HG03064 (cell line): ENCODE measurements around the gene KCNIP4.

ENCODE experiments used
- ATAC-seq: cut with Tn5 transposase; IDR thresholded peaks from one replicate; pipeline ENCODE4 v1.9.1; 2021; ENCODE audit warnings: low read depth; ENCODE audit not compliant: unreplicated experiment

The KCNIP4 gene

DNA sequence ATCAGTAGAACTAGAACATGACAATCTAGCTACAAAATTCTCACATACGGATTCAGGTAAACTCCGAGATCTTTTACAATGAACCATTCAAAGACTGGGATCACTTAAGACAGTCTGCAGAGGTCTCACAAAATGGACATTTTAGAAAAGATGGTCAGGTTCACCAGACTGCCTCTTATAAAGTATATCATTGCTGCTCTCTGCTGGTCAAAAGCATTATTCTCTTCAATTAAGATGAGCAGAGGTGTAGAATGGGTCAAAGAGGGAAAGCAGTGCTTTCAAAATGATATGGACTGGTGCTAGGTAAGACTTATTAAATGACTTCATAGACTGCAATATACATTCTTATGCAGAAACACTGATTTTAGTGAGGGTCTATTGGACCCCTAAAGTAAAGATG, 813.6 kb downstream of the KCNIP4 start:
- no peak for ATAC-seq

DNA sequence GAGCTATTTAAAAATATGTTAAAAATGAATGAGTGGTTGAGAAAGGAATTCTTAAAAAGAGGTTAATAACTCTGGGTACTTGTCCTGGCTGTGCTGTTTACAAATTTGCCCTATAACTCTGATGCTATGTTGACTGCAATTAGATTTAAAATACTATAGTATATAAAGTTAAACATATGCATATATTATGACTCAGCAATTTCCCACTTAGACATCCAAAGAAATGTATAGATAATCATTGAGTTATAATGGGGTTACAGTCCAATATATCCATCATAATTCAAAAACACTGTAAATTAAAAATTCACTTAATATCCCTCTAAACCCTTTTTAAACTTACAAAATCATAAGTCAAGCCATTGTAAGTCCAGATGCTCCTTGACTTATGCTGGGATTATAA, 818.0 kb downstream of the KCNIP4 start:
- ATAC-seq: no peak

DNA sequence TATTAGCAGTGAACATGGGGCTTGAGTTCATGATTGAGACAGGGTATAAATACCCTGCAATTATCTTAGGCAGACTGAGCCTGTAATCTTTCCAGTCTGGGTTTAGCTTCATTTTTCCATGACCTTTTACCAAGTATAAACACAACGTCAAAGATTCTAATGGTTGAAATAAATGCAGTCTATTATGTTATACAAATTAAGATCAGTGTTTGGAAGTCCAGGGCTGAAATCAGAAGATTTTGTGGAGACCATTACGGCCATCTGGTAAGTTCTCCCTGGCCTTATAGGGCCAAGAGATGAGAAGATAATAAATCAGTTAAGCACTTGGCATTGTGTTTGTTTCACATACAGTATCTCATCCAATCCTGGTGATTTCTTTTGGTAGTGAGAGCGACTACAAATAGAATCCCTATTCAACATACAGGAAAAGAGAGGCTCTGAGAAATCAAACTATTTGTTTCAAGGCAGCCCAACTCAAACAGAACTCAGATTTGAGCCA, 822.5 kb downstream of the KCNIP4 start:
- no peak for ATAC-seq

DNA sequence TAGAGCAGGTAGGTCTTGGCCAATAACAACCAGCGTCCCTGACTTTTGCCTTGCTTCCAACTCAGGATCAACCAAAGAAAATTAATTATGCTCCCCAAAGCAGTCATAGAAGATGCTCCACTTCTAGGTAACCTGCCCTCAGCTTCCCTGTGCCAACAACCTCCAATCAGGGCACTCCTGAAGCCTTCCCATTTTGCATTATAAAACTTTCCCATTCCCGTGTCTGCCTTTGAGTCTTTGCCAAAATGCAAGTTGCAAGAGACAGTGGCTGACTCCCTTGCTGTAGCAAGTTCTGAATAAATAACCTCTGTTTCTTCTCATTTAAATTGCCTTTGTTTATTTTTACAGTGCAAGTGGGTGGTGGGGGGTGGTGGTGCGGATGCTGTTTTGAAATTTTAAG, 830.3 kb downstream of the KCNIP4 start:
- no peak for ATAC-seq

DNA sequence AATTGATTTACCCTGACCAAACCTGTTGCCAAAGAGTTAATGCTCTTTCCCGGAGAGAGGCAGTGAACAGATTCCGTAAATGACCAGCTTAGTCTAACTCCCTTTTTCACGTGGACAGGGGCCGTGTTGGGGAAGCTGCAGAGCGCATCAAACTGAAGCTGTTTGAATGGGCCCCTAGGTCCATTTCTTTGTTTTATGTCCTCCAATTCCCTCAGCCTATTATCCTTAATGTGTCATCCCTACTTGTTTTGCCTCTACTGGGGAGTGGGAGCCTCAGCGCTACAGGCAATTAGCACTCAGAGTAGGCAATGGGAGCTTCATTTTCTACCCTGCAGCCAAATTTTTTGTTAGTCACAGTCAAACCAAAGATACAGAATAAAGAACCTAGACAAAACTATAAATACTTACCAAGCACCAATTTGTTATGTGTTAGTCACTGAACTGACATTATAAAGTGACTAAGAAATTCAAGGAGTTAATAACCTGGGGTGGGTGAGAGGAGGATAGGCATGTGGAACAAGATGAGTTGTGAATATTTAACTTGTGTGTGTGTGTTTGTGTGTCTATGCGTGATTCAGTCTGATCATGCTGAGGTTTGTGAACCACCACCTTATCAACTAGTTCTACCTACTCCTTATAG, 830.9 kb downstream of the KCNIP4 start:
- no peak for ATAC-seq

DNA sequence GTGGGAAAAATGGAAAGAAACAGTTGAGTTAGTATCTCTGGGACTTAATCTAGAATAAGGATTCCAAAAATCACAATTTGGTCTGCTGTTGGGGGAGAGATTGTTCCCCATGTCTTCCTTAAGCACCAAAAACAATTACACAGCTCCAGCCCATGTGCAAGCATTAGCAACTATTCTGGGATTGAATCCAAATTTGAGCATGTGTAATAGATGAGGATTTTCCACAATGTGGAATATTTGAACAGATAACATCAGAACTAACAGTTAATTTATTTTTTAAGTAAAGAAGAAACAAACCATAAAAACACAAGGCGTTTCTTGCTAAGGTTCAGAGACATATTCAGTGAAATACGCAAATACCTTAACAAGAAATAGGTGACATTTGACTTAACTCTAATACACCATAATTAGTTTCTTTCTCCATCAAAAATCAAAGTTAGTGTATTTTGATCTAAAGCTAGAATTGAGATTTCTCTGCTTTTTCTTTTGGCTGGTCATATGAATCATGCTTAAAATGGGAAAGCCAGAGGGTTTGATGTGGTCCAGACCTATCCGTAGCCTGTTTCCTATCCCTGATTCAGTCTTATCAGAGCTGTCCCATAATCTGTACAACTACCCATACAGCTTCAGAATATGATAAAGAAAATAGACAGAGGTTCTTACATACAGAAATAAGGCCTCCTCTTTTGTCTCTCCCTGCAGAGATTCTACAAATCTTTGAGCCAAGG, 834.9 kb downstream of the KCNIP4 start:
- no peak for ATAC-seq

DNA sequence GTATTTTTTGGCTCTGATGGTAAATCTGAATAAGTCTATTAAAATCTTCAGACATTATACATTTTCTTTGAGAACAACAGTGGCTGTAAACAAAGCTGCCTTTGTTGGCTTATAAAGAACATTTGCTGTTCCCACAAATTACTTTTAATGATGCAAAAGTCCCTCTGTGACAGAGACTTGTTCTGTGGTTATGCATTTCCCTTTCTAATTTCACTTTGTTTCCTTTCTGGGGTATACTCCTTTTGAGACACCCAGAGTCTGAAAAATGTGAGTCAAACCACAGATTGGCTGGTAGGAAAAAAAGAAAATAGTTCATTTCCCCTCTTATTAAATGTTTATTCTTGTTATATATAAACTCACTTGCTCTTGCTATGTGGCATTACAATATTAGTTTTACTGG, 845.9 kb downstream of the KCNIP4 start:
- ATAC-seq: no peak

DNA sequence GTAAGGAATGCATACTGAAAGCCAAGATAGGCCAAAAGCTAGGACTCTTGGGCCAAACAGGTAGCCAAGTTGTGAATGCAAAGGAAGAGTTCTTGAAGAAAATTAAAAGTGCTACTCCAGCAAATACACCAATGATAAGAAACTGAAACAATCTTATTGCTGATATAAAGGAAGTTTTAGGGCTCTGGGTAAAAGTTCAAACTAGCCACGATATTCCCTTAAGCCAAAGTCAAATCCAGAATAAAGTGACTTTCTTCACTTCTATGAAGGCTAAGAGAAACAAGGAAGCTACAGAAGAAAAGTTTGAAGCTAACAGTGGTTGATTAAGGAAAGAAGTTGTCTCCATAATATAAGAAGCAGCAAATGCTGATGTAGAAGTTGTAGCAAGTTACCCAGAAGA, 850.7 kb downstream of the KCNIP4 start:
- ATAC-seq: no peak

DNA sequence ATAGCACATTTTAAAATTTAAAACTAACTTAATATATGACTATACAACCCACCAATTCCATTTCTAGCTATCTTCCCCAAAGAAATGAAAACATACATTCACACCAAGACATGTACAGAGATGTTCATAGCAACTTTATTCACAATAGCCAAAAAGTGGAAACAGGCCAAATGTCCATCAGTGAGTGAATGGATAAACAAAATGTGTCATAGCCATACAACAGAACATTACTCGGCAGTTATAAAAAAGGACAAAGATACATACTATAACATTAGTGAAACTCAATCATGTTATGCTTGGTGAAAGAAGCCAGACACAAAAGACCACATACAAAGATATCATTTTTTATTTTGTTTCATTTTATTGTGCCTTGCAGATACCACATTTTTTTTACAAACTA, 851.5 kb downstream of the KCNIP4 start:
- ATAC-seq: no peak

DNA sequence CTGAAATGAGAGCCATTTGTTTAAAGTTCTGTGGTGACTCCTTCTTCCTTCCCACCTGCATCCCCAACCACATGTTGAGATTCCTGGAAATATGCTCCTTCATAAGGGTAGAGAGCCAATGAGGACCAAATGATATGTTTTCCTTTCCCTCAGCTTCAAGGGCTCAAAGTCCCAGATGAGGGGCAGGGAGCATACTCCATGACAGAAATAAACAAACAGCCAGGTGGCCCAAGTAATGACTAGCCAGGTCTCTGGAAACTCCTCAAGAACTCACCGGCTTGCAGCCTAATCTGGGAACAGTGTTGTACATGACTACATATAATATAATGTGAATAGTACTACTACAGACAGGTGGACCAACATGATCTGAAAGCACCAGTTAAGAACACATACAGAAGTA, 856.0 kb downstream of the KCNIP4 start:
- ATAC-seq: no peak

DNA sequence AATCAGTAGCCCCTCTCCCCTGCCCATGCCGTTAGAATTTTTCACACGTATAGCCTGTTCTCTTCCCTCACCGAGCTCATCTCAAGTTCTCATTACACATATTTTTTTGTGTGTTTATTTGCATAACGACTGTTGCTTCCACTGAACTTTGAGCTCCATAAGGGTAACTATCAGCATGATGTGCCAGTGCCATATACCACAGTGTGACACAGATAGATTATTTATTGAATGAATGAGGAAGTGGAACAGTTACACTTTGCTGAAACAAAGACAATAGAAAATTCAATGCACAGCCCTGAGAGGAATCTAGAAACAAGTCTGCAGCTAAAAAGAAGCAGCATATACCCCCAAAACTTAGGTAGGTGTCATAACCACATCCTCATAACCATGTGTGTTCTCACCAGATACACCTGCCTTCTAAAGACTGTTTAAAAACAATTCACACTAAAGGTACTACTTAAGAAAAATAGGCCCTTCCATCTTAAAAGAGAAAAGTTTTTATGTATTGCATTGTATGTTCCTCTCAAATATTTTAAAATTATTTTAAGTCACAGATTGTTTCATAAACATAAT, 858.4 kb downstream of the KCNIP4 start:
- no peak for ATAC-seq

DNA sequence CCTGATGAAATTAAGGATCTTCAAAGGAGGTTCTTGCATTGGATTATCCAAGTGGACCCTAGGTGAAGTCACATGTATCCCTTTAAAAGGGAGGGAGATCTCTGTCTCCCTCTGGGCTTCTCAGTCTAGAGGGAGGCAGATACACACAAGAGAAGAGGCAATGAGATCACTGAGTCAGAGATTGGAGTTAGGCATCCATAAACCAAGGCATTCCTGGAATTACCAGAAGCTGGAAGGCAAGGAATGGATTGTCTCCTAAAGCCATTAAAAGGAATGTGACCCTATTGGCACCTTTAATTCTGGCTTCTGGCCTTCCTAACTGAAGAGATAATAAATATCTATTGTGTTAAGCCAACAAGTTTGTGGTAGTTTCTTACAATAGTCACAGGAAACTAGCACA, 865.2 kb downstream of the KCNIP4 start:
- ATAC-seq: no peak

DNA sequence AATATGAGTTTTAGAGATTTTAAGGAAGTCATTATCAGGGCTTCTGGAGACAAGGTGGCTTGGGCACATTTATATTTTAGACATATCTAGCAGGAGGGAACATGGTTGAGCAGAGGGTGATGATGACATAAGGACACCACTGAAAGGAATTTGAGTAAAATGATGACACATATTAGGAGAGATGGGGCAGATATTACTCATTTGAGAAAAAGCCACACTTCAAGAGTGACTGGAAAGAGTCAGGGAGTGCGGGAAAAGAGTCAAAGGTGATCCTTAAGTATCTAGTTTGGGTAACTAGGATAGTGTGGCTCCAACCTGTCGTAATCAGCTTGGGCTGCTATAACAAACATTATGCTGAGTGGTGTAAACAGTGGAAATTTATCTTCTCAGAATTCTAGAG, 870.6 kb downstream of the KCNIP4 start:
- ATAC-seq: no peak

DNA sequence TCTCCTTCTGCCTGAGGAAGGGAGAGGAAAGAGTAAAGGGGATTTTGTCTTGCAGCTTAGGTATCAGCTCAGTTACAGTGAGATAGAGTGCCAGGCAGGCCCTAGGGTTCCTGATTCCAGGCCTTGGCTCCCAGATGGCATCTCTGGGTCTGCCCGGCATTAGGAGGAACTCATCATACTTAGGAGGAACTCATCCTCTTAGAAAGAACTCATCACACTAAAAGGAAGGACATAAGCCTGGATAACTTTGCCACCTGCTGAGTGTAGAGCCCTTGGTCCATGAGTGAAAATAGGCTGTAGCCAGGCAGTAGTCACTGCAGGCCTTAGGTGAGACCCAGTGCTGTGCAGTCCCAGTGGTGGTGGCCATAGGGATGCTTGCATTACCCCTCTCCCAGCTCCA, 881.2 kb downstream of the KCNIP4 start:
- ATAC-seq: no peak

DNA sequence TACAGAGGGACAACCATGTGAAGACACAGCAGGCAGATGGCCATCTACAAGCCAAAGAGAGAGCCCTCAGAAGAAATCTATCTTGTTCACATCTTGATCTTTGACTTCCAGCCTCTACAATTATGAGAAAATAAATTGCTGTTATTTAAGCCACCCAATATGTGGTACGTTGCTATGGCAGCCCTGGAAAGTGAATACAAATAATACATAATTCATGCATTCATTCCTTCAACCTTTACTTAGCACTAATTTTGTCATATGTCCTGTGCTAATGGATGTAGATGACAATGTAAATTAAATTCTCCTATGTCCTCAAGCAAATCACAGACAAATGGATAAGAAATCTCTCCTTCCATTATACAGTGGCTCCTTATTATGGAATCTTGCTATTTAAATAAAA, 886.7 kb downstream of the KCNIP4 start:
- no peak for ATAC-seq

DNA sequence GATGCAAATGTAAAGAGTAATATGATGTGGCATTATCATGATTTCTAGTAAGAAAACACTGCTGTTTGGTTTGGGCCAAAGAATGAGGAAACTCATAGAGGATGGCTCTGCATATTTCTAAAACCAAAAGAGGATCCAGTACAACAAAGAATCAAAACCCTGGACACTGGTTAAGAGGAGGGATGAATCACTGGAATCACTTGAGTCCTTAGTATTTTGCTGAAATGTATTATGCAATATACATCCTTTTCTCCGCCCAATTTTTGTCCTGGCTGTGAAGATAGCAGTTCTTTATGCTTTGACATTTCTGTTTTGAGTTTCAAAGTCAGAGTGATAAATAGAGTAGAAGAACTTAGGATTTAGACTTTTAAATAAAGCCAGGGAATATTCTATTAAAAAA, 902.4 kb downstream of the KCNIP4 start:
- no peak for ATAC-seq

DNA sequence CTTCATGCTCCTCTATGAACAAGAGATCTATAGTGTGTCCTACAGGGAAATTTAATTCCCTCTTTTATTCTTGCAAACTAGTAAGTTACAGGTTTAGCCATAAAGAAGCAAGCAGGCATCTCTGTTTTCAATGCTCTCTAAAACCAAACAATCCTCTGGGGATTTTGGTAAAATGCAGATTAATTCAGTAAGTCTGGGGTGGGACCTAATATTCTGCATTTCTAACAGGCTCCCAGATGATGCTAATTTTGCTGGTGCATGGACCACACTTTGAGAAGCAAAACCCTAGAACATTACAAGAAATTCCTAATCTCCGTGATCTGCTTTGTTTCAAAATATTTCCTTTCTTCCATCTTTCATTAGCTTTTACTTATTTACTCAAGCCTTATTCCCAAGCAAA, 903.5 kb downstream of the KCNIP4 start:
- no peak for ATAC-seq

DNA sequence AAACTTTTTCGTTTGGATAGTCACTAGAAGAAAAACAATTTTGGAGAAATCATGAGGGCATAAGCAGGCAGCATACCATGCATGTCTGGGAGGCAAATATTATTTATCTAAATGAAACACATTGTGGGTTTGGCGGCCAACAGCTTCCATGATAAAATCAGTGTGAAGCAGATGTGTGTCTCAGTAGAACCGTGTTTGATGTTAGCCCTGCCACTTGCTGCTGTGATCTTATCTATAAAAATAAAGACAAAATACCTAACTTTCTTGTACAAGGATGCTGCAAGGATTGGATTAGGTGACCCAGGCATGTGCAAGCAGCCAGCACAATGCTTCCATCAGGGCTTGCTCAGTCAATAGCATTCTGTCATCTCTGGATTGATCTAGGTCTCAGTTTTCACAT, 906.9 kb downstream of the KCNIP4 start:
- no peak for ATAC-seq

DNA sequence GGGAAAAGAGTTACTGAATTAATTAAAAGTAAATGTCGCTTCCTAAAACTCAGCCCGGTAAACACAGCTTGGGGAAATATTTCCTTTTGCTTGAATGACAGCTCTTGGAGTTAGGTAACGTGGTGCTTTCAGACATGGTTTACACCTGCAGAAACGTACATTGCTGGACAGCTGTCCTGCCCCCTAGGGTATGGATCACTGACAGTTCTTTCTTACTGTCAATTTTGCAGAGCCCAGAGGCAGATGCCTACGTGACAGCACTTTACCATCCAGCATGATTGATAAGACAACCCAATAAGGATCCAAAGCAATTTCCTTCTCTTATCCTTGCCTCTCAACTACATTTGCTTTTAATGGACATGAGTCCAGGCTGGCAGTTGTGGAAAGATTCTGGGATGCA, 913.8 kb downstream of the KCNIP4 start:
- no peak for ATAC-seq

DNA sequence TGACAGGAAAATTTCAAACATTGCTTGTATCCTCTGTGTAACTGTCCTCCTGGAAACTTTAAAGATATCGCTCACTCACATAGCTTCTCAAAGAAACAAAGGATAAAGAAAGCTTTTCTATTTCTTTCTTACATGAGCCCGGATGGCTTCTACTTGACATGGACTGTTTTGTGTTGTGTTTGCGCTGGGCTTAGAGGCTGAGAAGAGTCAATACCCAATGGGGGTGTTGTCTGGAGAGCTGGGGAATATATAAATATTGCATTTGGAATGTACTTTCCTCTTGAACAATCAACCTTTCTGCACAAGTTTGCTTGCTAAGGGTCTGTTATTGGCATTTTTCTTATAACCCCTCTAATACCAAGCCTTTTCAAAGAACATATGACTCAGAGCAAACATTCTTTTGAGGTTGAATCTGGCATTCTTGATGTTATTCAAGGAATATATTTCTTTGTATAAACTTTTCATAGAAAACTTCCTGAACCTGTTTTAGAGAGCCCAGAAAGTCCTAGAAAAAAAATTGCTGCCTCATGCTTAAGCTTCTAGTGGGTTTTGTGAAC, 916.4 kb downstream of the KCNIP4 start:
- ATAC-seq: no peak

DNA sequence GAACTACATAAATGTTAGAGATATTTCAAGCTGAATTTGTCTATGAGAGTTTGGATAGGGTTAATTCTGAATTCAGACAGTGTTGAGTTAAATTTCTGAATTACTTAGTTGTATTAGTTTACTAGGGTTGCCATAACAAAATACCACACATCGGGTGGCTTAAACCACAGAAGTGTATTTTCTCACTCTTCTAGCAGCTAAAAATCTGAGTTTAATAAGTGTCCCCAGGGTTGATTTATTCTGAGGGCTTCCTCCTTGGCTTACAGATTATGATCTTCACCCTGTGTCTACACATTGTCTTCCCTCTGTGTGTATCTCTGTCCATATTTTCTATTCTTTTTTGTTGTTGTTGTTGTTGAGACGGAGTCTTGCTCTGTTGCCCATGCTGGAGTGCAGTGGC, 929.8 kb downstream of the KCNIP4 start:
- no peak for ATAC-seq

DNA sequence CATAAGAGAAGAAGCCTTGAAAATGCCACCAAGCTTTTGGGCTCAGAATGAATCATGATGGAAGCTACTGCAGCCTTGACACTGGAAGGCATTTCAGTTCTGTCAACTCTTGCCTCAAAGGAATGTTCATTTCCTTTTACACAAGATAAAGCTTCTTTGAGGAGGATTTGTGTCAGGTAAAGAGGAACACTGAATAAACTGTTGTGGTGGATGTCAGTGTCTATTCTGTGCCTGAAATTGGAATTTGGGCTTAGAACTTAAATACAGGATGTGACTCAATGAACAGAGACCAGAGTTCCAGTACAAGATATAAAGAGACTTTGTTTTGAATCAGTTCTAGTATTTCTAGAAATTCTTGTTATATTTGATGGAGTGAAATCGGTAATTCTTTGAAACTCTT, 935.1 kb downstream of the KCNIP4 start:
- ATAC-seq: no peak
